ENCODE data around the gene PLEKHG5.

PLEKHG5 gene

GRCh38 chr1:6497215-6497866 is 5.9 kb upstream of the PLEKHG5 start:
- Histone ChIP-seq H2BK12ac (ENCODE audit: low read length) (no peak overlapping the region), H3K4ac (ENCODE audit: low read length) (no peak overlapping the region), H3K9me3 (replicated peaks in 1 of 2; ENCODE audit: control insufficient read depth in 2 of 2, insufficient read depth in 1 of 2, low read depth in 1 of 2, low read length in 2 of 2) (no peaks in the 10 kb centered on the region), H4K8ac (ENCODE audit: low read depth, low read length) (no peak overlapping the region), H3K4me2 (ENCODE audit: insufficient read depth, low read length, poor library complexity, severe bottlenecking) (peak overlapping the region; percentile 92), H4K91ac (ENCODE audit: low read depth, low read length, poor library complexity) (no peak overlapping the region), H2AK5ac (ENCODE audit: low read depth, low read length) (peak overlapping the region; percentile 0), H3K4me1 (ENCODE audit: control insufficient read depth in 2 of 2, insufficient read depth in 1 of 2, low read depth in 1 of 2, low read length in 2 of 2) (peaks cover 17 to 36% of the 10 kb centered on the region in 2 donors), H2AFZ (ENCODE audit: low read length) (peak overlapping the region; percentile 99), H3K27me3 (ENCODE audit: control insufficient read depth in 3 of 3, insufficient read depth in 3 of 3, low read depth in 1 of 3, low read length in 3 of 3) (peaks cover 0 to 21% (median 16%) of the 10 kb centered on the region in 3 experiments), H3K14ac (ENCODE audit: low read length) (no peak overlapping the region), H3K79me1 (ENCODE audit: low read depth, low read length) (no peaks in the 10 kb centered on the region), H3K4me3 (ENCODE audit: low read length in 2 of 2) (peak overlapping the region; percentile 62 to 91), H2BK120ac (ENCODE audit: low read depth, low read length) (no peak overlapping the region), H2BK5ac (ENCODE audit: low read length) (no peak overlapping the region), H3K9ac (ENCODE audit: low read depth, low read length, poor library complexity) (peak overlapping the region; percentile 80), H3K23ac (ENCODE audit: low read depth, low read length, poor library complexity) (peak overlapping the region; percentile 45), H3K18ac (ENCODE audit: low read length) (peak overlapping the region; percentile 98), H3K27ac (replicated peaks; ENCODE audit: low read length) (no peak overlapping the region), H2BK15ac (ENCODE audit: low read length) (no peak overlapping the region), H3K36me3 (replicated peaks in 1 of 2; ENCODE audit: control insufficient read depth in 2 of 2, insufficient read depth in 2 of 2, low read length in 2 of 2) (no peaks in the 10 kb centered on the region)
- peak; percentile 71 for DNase-seq (ENCODE audit: low spot score)
- no CpG with 5 or more reads among the region's 74 CpGs for WGBS, 2 donors (ENCODE audit: extremely low coverage in 2 of 2, insufficient read length in 2 of 2, insufficient replicate concordance in 1 of 2)

- no peak for DNase-seq (ENCODE audit: low spot score)
- no peaks in the 10 kb centered on the region for H3K36me3 ChIP-seq (replicated peaks in 1 of 2; ENCODE audit: control insufficient read depth in 2 of 2, insufficient read depth in 2 of 2, low read length in 2 of 2)
- H3K4me1 ChIP-seq (ENCODE audit: control insufficient read depth in 2 of 2, insufficient read depth in 1 of 2, low read depth in 1 of 2, low read length in 2 of 2) = peaks cover 17 to 32% of the 10 kb centered on the region in 2 donors
- no peak overlapping the region for H2BK12ac ChIP-seq (ENCODE audit: low read length)
- no peak overlapping the region for H4K91ac ChIP-seq (ENCODE audit: low read depth, low read length, poor library complexity)
- peak overlapping the region; percentile 62 to 86 for H3K4me3 ChIP-seq (ENCODE audit: low read length in 2 of 2)
- peak overlapping the region; percentile 23 for H3K23ac ChIP-seq (ENCODE audit: low read depth, low read length, poor library complexity)
- H2BK5ac ChIP-seq (ENCODE audit: low read length) = no peak overlapping the region
- H3K27me3 ChIP-seq (ENCODE audit: control insufficient read depth in 3 of 3, insufficient read depth in 3 of 3, low read depth in 1 of 3, low read length in 3 of 3) = peaks cover 0 to 21% (median 16%) of the 10 kb centered on the region in 3 experiments
- H3K14ac ChIP-seq (ENCODE audit: low read length) = no peak overlapping the region
- H3K4ac ChIP-seq (ENCODE audit: low read length) = no peak overlapping the region
- peak overlapping the region; percentile 0 for H2AK5ac ChIP-seq (ENCODE audit: low read depth, low read length)
- no peak overlapping the region for H3K27ac ChIP-seq (replicated peaks; ENCODE audit: low read length)
- peak overlapping the region; percentile 98 for H3K18ac ChIP-seq (ENCODE audit: low read length)
- no peak overlapping the region for H2BK120ac ChIP-seq (ENCODE audit: low read depth, low read length)
- peak overlapping the region; percentile 76 for H4K8ac ChIP-seq (ENCODE audit: low read depth, low read length)
- H3K4me2 ChIP-seq (ENCODE audit: insufficient read depth, low read length, poor library complexity, severe bottlenecking) = peak overlapping the region; percentile 92
- peak overlapping the region; percentile 90 for H2BK15ac ChIP-seq (ENCODE audit: low read length)
- peak overlapping the region; percentile 85 for H3K9ac ChIP-seq (ENCODE audit: low read depth, low read length, poor library complexity)
- no peaks in the 10 kb centered on the region for H3K79me1 ChIP-seq (ENCODE audit: low read depth, low read length)
- H3K9me3 ChIP-seq (replicated peaks in 1 of 2; ENCODE audit: control insufficient read depth in 2 of 2, insufficient read depth in 1 of 2, low read depth in 1 of 2, low read length in 2 of 2) = no peaks in the 10 kb centered on the region
- WGBS, 2 donors (ENCODE audit: extremely low coverage in 2 of 2, insufficient read length in 2 of 2, insufficient replicate concordance in 1 of 2) = no CpG with 5 or more reads among the region's 21 CpGs
- peak overlapping the region; percentile 83 for H2AFZ ChIP-seq (ENCODE audit: low read length)
Measured at GRCh38 chr1:6496890-6497214, 5.4 kb upstream of the PLEKHG5 start.

- no peak for DNase-seq (ENCODE audit: low spot score)
- no peaks in the 10 kb centered on the region for H3K36me3 ChIP-seq (replicated peaks in 1 of 2; ENCODE audit: control insufficient read depth in 2 of 2, insufficient read depth in 2 of 2, low read length in 2 of 2)
Measured at GRCh38 chr1:6496365-6496721, 4.9 kb upstream of the PLEKHG5 start.

GRCh38 chr1:6495540-6496364 is 4.3 kb upstream of the PLEKHG5 start:
- Histone ChIP-seq H3K27ac (replicated peaks; ENCODE audit: low read length) (no peak overlapping the region), H3K18ac (ENCODE audit: low read length) (peak overlapping the region; percentile 67), H2AFZ (ENCODE audit: low read length) (no peak overlapping the region), H3K23ac (ENCODE audit: low read depth, low read length, poor library complexity) (peak overlapping the region; percentile 68), H3K9ac (ENCODE audit: low read depth, low read length, poor library complexity) (no peak overlapping the region), H2BK5ac (ENCODE audit: low read length) (no peak overlapping the region), H3K79me1 (ENCODE audit: low read depth, low read length) (no peaks in the 10 kb centered on the region), H2AK5ac (ENCODE audit: low read depth, low read length) (peak overlapping the region; percentile 98), H3K27me3 (ENCODE audit: control insufficient read depth in 3 of 3, insufficient read depth in 3 of 3, low read depth in 1 of 3, low read length in 3 of 3) (peaks cover 0 to 17% (median 16%) of the 10 kb centered on the region in 3 experiments), H3K4me2 (ENCODE audit: insufficient read depth, low read length, poor library complexity, severe bottlenecking) (no peak overlapping the region), H2BK120ac (ENCODE audit: low read depth, low read length) (no peak overlapping the region), H4K8ac (ENCODE audit: low read depth, low read length) (no peak overlapping the region), H2BK12ac (ENCODE audit: low read length) (peak overlapping the region; percentile 60), H3K36me3 (replicated peaks in 1 of 2; ENCODE audit: control insufficient read depth in 2 of 2, insufficient read depth in 2 of 2, low read length in 2 of 2) (no peaks in the 10 kb centered on the region), H2BK15ac (ENCODE audit: low read length) (peak overlapping the region; percentile 38), H3K14ac (ENCODE audit: low read length) (no peak overlapping the region), H3K9me3 (replicated peaks in 1 of 2; ENCODE audit: control insufficient read depth in 2 of 2, insufficient read depth in 1 of 2, low read depth in 1 of 2, low read length in 2 of 2) (no peaks in the 10 kb centered on the region), H3K4me3 (ENCODE audit: low read length in 2 of 2) (peak overlapping the region in 1 of 2 donors; percentile 62), H4K91ac (ENCODE audit: low read depth, low read length, poor library complexity) (no peak overlapping the region), H3K4me1 (ENCODE audit: control insufficient read depth in 2 of 2, insufficient read depth in 1 of 2, low read depth in 1 of 2, low read length in 2 of 2) (peaks cover 20 to 31% of the 10 kb centered on the region in 2 donors), H3K4ac (ENCODE audit: low read length) (no peak overlapping the region)
- DNase-seq (ENCODE audit: low spot score) = no peak
- no CpG with 5 or more reads among the region's 14 CpGs for WGBS, 2 donors (ENCODE audit: extremely low coverage in 2 of 2, insufficient read length in 2 of 2, insufficient replicate concordance in 1 of 2)

More at GRCh38 chr1:6496365-6496721, 4.9 kb upstream of the PLEKHG5 start:
- H2BK15ac ChIP-seq (ENCODE audit: low read length) = peak overlapping the region; percentile 38
- peak overlapping the region; percentile 62 to 86 for H3K4me3 ChIP-seq (ENCODE audit: low read length in 2 of 2)
- no peak overlapping the region for H3K9ac ChIP-seq (ENCODE audit: low read depth, low read length, poor library complexity)
- no peaks in the 10 kb centered on the region for H3K79me1 ChIP-seq (ENCODE audit: low read depth, low read length)
- H3K4me2 ChIP-seq (ENCODE audit: insufficient read depth, low read length, poor library complexity, severe bottlenecking) = peak overlapping the region; percentile 92
- WGBS, 2 donors (ENCODE audit: extremely low coverage in 2 of 2, insufficient read length in 2 of 2, insufficient replicate concordance in 1 of 2) = no CpG with 5 or more reads among the region's 13 CpGs
- H2BK5ac ChIP-seq (ENCODE audit: low read length) = no peak overlapping the region
- H3K27me3 ChIP-seq (ENCODE audit: control insufficient read depth in 3 of 3, insufficient read depth in 3 of 3, low read depth in 1 of 3, low read length in 3 of 3) = peaks cover 0 to 17% (median 16%) of the 10 kb centered on the region in 3 experiments
- peak overlapping the region; percentile 60 for H2BK12ac ChIP-seq (ENCODE audit: low read length)
- peaks cover 20 to 31% of the 10 kb centered on the region in 2 donors for H3K4me1 ChIP-seq (ENCODE audit: control insufficient read depth in 2 of 2, insufficient read depth in 1 of 2, low read depth in 1 of 2, low read length in 2 of 2)
- no peak overlapping the region for H3K27ac ChIP-seq (replicated peaks; ENCODE audit: low read length)
- no peak overlapping the region for H3K14ac ChIP-seq (ENCODE audit: low read length)
- H2AFZ ChIP-seq (ENCODE audit: low read length) = peak overlapping the region; percentile 83
- H3K18ac ChIP-seq (ENCODE audit: low read length) = no peak overlapping the region
- no peak overlapping the region for H2BK120ac ChIP-seq (ENCODE audit: low read depth, low read length)
- H3K4ac ChIP-seq (ENCODE audit: low read length) = no peak overlapping the region
- H2AK5ac ChIP-seq (ENCODE audit: low read depth, low read length) = peak overlapping the region; percentile 98
- no peaks in the 10 kb centered on the region for H3K9me3 ChIP-seq (replicated peaks in 1 of 2; ENCODE audit: control insufficient read depth in 2 of 2, insufficient read depth in 1 of 2, low read depth in 1 of 2, low read length in 2 of 2)
- no peak overlapping the region for H4K8ac ChIP-seq (ENCODE audit: low read depth, low read length)
- H4K91ac ChIP-seq (ENCODE audit: low read depth, low read length, poor library complexity) = no peak overlapping the region
- H3K23ac ChIP-seq (ENCODE audit: low read depth, low read length, poor library complexity) = peak overlapping the region; percentile 68

Data from neuronal stem cell (in vitro differentiated cells).